Measurements from ENCODE around the gene BARHL1. TPM values are rescaled to one million over a fixed set of nuclear protein-coding genes. Genes with fewer than 3 reads are reported as not detected.

Gene BARHL1
- total RNA-seq, 1 donor from 2014 or later = 2.4 TPM

DNA sequence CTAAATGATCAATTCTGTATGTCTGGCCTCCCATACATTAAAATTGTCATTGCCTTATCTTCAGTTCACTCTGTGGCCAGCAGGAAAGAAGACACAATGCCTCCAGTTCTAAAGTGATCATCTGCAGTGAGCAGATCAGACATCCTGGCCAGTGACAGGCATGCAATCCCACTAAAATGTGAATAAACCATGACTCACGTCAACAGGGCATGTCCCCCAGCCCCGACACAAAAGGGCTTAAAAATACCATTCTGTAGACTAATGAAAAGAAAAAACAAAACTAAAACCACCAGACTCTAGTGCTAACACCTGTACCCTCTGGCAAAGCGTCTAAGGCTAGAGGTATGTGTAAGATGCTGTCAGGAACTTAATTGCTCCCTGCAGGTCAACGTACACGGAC, 48.9 kb downstream of the BARHL1 start:
- DNase-seq (ENCODE audit: low spot score) = no peak
- Mint-ChIP-seq H3K36me3 (ENCODE audit: low read depth, unreplicated experiment) (peaks cover 31% of the 10 kb centered on the region), H3K27me3 (ENCODE audit: unreplicated experiment) (peaks cover 2% of the 10 kb centered on the region), H3K9me3 (ENCODE audit: unreplicated experiment) (no peaks in the 10 kb centered on the region), H3K27ac (ENCODE audit: unreplicated experiment) (no peak overlapping the region), H3K4me1 (ENCODE audit: unreplicated experiment) (peaks cover 41% of the 10 kb centered on the region), H3K4me3 (ENCODE audit: unreplicated experiment) (no peak overlapping the region)
- TF ChIP-seq CTCF (IDR thresholded peaks at IDR 0.05; ENCODE audit: unreplicated experiment) = no peak

GRCh38 chr9:132631685-132632084, 49.3 kb downstream of the BARHL1 start:
- no peak for DNase-seq (ENCODE audit: low spot score)
- Mint-ChIP-seq H3K27ac (ENCODE audit: unreplicated experiment) (peak overlapping the region; percentile 43), H3K27me3 (ENCODE audit: unreplicated experiment) (peaks cover 4% of the 10 kb centered on the region), H3K9me3 (ENCODE audit: unreplicated experiment) (no peaks in the 10 kb centered on the region), H3K4me1 (ENCODE audit: unreplicated experiment) (peaks cover 37% of the 10 kb centered on the region), H3K4me3 (ENCODE audit: unreplicated experiment) (no peak overlapping the region), H3K36me3 (ENCODE audit: low read depth, unreplicated experiment) (peaks cover 31% of the 10 kb centered on the region)
- TF ChIP-seq CTCF (IDR thresholded peaks at IDR 0.05; ENCODE audit: unreplicated experiment) = no peak

DNA sequence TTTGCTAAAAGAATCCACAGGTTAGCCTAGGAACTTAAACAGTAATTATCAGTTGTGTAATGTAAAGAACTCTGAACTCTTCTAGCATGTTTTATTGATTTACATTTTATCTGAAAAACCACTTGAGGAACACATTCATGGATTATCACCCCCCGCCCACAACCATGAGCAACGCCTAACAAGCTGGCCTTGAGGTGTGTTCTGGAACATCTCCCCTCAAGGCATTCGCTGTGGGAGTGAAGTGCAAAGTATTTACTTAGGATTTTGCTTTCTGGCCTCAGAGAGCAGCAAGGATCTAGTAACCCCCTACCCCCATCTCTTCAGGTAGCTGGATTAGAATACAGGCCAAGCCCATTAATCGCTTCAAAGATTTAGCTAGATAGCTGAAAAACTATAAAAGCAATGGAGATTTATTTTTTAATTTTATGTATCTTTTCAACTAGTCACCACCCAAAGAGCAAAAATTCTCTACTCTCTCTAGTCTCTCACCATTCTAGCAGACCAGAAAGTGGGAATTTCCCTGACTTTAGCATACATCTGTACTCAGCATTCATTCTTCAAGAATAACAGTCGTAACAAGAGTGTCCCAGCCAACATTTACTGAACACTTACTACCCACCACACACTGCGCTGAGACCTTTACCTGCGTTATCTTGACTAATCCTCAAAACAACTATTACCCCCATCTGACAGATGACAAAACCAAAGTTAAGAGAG, 50.2 kb downstream of the BARHL1 start:
- H3K4me3 Mint-ChIP-seq (ENCODE audit: unreplicated experiment) = no peak overlapping the region
- H3K36me3 Mint-ChIP-seq (ENCODE audit: low read depth, unreplicated experiment) = peaks cover 38% of the 10 kb centered on the region
- no peaks in the 10 kb centered on the region for H3K9me3 Mint-ChIP-seq (ENCODE audit: unreplicated experiment)
- DNase-seq (ENCODE audit: low spot score) = no peak
- H3K4me1 Mint-ChIP-seq (ENCODE audit: unreplicated experiment) = peaks cover 33% of the 10 kb centered on the region
- H3K27me3 Mint-ChIP-seq (ENCODE audit: unreplicated experiment) = peaks cover 4% of the 10 kb centered on the region
- no peak for TF ChIP-seq CTCF (IDR thresholded peaks at IDR 0.05; ENCODE audit: unreplicated experiment)
- no peak overlapping the region for H3K27ac Mint-ChIP-seq (ENCODE audit: unreplicated experiment)

- peaks cover 45% of the 10 kb centered on the region for H3K36me3 Mint-ChIP-seq (ENCODE audit: low read depth, unreplicated experiment)
- H3K27ac Mint-ChIP-seq (ENCODE audit: unreplicated experiment) = no peak overlapping the region
- H3K9me3 Mint-ChIP-seq (ENCODE audit: unreplicated experiment) = no peaks in the 10 kb centered on the region
- H3K27me3 Mint-ChIP-seq (ENCODE audit: unreplicated experiment) = peaks cover 4% of the 10 kb centered on the region
- no peak overlapping the region for H3K4me3 Mint-ChIP-seq (ENCODE audit: unreplicated experiment)
- H3K4me1 Mint-ChIP-seq (ENCODE audit: unreplicated experiment) = peaks cover 16% of the 10 kb centered on the region
- no peak for DNase-seq (ENCODE audit: low spot score)
- no peak for TF ChIP-seq CTCF (IDR thresholded peaks at IDR 0.05; ENCODE audit: unreplicated experiment)
Observed at GRCh38 chr9:132634327-132634726, 51.9 kb downstream of the BARHL1 start.

DNA sequence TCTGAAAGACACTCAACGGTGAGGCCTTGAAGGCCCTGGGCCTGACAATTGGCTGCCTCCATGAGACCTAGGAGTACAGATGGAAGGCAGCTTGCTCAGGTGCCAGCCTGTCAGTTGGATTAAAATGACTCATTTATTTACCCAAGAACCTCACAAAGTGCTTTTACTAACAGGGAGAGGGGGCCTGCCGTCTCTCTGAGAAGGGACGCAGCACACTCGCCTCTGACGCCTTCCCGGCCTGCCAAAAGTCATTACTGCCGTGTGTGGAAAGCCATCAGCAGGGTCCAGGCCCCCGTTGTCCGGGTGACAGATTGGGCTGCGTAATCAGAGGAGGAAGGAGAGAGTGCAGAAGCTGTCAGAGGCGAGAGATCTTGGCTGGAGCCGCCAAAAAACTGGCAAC, 54.9 kb downstream of the BARHL1 start:
- no peak for DNase-seq (ENCODE audit: low spot score)
- H3K27me3 Mint-ChIP-seq (ENCODE audit: unreplicated experiment) = peaks cover 3% of the 10 kb centered on the region
- TF ChIP-seq CTCF (IDR thresholded peaks at IDR 0.05; ENCODE audit: unreplicated experiment) = no peak
- no peaks in the 10 kb centered on the region for H3K9me3 Mint-ChIP-seq (ENCODE audit: unreplicated experiment)
- H3K36me3 Mint-ChIP-seq (ENCODE audit: low read depth, unreplicated experiment) = peaks cover 18% of the 10 kb centered on the region
- no peak overlapping the region for H3K27ac Mint-ChIP-seq (ENCODE audit: unreplicated experiment)
- H3K4me3 Mint-ChIP-seq (ENCODE audit: unreplicated experiment) = no peak overlapping the region
- H3K4me1 Mint-ChIP-seq (ENCODE audit: unreplicated experiment) = peaks cover 12% of the 10 kb centered on the region

All from endothelial cell (in vitro differentiated cells).